ENCODE results near the gene KYNU.
"Not testable (repeated sequence)": the region's sequence is repeated elsewhere in the genome, so short reads cannot be mapped to it uniquely, and the experiment has no call there.

KYNU gene

DNA sequence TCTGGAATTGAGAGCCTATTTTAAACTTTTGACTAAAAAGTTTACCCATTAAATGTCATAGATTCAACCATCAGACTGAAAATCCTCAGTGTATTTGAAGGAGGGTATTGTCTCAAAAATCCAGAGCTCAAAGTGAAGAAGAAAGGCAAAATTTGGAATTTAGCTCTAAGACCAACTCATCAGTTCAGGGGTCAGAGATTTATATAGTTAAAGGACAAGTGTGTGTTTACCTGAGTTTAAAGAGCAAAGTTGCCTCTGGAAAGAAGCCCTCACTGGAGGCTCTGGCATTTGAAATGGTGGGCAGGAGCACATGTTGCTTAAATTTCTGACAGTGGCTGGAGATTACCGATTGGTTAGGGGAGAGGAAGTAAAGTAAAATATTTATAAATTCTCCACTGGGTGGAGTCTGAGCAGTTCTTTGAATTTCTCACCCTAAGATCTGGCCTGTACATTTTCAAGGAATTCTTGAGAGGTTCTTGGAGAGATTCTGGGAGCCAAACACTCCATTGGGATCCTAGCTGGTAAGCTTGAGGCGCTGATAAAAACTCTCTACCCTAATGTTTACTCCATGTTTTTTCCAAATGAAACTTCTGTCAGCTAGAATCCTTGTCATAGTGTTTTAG, at the start of gene KYNU:
Gene KYNU, plus strand, starts transcription at position 449 of the 623 bp plus-strand sequence. CDS start 7,704 bp downstream, outside the sequence.
- DNase-seq = no peak

DNA sequence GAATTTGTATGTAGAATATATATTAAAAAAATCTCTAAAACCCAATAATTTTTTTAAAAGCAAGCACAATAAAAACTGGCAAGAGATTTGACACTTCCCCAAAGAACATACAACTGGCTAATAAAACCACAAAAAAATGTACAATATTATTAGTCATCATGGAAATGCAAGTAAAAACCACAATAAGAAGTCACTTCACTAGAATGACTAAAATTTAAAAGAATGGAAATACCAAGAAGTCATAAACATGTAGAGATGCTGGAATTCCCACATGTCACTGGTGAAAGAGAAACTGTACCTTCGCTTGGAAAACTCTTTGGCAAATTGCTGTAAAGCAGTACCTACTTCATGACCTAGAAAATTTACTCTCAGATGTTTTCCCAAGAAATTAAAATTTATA, 43.4 kb upstream of the KYNU start:
- DNase-seq = no peak

DNA sequence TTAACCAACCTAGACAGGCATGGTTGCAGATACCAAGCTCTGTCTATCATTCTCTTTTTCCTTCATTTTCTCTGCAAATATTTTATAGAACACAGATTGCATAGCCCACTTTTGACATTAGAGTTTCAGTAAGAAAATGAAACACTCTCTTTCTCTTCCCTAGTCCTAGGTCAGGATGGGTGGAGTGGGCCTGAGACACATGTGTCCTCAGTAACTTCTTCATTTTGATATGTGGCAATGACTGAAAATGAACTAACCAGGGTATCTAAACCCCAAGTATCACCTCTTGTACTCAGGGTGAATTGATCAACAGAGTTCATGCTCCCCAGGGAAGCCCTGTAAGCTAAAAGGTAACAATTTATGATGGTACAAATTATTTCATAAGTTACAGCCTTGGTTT, 37.0 kb upstream of the KYNU start:
- DNase-seq = no peak

DNA sequence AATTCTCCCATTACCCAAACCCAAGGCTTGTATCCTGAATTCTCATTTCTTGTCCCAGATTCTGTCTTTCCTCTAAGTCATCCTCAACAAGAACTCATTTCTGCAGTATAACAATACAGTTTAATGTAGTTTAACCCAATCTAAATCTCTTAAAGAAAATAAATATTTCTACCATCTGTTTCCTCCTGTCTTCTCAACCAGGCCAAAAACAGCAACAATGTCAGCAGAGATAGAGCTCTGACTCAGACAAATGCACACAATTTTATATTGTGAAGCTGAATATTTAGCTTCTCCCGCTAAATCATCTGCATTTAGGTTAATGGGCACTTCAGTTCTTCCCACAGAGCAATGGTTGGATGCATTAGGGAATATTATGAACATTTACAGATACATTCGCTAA, 35.7 kb upstream of the KYNU start:
- no peak for DNase-seq

DNA sequence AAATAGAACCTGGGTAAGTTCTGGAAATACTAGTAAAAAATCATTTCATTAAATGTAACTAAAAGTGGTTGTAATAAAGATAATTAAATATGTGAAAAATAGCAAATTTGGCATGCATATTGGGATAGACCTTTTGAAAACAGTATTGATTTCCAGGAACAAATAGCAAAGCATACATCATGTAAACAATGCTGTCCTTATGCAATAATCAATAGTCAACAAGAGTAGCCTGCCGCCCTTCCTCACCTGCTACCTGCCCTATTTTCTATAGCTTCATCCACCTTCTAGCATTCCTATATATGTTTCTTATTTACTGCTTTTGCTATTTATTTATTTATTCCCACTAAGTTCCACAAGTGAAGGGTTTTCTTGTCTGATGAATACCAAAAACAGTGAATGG, 35.1 kb upstream of the KYNU start:
- DNase-seq = no peak

DNA sequence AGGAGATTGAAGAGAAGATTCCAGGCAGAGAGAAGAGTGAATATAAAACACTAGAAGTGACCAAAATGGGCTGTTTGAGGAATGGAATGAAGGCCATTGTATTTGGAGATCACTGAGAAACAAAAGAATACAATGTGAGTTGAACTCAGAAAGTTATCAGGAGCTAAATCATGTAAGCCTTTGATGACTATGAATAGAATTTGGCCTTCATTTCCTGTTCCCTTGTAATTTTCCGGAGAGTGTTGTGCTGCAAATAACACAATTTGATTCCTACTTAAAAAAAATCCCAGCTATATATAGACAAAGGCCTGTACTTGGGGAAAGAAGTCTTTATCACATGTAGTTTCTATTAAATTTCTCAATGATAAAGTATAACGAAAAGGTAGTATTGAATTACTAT, 33.7 kb upstream of the KYNU start:
- DNase-seq = no peak

DNA sequence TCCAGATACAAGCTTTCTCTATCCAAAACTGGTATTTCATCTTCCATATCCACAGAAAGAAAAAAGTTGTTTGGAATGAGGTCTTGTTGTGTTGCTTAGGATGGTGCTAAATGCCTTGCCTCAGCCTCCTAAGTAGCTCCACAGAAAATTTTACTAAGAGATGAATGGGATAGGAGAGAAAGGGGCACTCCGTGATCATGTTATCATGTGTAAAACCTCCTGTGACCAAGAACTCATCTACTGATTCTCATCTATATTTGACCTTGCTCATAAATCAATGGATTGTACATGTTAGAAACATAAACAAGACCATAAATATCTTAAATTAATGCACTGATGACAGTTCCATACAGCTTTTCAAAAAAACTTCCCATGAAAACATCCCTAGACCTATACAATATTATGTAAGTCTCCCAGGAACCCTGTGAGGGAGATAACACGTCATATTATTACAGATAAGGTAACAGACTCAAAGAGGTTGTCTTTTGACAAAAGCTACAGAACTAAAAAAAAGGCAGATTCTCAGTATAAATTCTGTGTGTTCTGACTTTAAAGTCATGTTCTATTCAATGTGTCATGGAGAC, 29.3 kb upstream of the KYNU start:
- no peak for DNase-seq

DNA sequence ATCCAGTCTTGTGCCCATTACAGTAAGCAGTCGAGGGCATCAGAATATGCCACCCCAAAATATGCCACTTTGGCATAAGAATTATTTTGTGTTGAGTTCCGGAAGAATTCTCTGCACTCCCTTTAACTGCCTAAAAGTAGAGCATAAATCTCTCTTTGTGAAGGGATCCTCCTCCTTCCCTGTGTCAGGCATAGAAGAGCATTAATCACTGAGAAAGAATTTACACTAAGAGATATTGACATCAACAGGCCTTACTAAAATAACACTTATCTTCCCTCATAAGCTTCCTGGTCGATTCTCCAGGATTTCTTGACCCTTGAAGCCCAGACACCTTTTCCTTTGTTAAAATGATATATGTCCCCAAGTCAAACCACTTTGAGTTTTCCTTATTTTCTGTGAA, 27.6 kb upstream of the KYNU start:
- DNase-seq = no peak

DNA sequence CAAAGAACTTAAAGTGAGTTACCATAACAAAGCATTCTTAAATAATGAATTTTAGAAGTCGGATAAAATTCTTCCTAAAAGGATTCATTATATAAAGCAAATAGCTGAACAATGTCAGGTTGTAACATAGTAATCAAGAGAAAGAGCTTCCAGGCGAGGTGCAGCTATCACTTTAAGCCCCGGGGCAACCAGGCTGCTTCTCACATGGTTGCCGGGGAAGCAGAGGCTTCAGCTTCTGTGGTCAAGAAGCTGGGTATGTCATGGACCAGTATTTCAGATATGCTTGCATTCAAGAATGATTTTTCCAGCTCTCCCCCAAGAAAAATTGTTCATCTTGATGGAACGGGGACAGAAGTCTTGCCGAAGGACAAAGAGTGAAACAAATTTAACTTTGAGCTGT, 23.6 kb upstream of the KYNU start:
- no peak for DNase-seq

DNA sequence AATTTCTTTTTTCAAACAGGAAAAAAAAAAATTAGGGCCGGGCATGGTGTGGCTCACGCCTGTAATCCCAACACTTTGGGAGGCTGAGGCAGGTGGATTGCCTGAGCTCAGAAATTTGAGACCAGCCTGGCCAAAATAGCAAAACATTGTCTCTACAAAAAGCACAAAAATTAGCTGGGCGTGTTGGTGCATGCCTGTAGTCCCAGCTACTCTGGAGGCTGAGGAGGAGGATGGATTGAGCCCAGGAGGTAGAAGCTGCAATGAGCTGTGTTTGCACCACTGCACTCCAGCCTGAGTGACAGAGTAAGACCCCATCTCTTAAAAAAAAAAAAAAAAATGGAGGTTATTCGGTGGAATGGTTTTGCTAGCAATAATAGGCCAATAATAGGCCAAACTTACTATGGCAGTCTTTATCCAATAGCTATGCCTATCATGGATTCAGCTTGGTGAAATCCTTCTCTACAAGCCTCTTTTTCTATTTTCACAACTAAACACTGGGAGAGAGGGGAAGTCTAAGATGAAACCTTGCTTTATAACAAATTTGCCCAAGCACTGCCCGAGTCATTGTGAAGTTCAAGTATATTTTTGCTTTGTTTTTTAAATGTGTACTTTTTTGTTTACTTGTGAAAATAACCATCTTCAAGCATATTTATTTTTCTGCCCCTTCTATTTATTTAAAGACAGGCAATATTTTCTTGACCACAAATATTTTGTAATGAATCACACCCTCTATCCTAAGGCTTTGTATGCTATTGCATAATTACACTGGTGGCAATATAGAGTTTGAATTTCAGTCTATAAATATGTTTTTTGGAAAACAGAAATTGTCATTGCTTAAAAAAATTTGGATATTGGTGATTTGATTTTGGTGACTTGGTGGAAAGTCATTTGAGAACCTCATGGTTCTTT, 20.0 kb upstream of the KYNU start:
- no peak for DNase-seq

DNA sequence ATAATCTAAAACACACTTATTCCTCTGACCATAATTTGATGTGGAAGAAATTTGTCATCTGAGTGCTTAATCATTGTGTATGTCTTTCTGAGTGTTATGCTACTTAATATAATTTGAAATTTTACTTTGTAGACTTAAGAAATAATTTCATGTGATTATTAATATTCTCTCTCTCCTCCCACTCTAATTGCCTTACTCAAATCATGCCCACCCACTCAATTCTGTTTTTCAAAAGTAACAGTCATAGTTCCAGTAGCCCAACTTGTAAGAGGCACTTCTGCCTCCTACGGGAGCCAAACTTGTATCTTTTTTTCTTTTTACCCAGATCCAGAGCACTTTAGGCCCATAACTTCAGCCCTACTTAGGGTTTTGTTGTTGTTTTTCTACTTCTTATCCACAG, 18.5 kb upstream of the KYNU start:
- DNase-seq = no peak

DNA sequence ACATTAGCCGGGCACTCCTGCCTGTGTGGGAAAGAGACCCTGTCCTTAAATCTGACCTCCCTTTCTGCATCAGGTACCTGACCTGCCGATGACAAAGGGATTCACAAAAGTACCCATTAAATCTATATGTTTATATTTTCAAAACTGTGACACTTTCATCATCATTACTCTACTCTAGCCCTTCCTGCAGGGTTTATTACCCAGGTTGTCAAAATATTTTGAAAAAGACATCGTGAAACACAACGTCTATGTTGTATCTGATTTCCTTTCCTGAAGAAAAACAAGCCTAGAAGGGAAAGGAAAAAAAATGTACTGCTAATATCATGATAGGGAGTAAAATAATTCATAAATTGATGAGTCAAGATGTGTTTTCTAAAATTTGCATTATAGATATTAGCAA, 15.2 kb upstream of the KYNU start:
- DNase-seq = no peak

DNA sequence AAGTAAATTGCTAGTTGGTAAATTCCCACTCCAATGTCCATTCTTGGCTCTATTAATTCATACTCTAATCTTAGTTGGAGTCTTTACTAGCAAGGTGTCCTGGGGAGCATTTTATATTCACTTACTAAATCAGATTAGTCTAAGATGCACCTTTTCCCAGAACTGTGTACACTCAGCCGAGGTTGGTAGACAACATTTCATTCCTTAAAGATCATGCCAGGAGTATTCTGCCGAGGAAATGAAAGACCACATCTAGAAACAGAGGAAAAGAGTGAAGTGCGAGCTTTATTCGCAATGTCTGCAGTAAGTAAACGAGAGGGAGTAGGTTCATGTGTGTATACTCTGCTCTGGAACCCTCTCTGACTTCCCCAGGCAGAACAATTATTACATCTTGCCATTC, 14.6 kb upstream of the KYNU start:
- no peak for DNase-seq

DNA sequence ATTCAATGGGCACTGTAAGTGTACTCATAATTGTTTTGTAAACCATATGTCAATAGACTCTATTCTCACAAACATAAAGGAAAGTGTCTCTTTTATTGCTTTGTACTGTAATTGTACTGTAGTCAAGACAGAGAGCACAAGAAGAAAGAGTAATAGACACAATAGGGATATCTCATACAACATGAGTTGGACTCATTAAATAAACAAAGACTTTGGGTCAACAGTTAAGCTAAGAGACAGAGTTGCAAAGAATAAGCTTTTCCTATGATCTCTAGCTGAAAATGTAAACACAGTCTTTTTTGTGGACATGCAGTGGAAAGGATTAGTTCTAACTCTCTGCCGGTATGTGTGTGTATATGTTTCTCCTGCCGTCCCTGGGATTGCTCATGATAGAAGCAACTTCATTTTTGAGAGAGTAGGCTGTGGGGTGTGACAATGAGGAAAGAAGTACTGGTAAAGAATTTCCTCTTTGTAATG, 13.9 kb upstream of the KYNU start:
- no peak for DNase-seq

DNA sequence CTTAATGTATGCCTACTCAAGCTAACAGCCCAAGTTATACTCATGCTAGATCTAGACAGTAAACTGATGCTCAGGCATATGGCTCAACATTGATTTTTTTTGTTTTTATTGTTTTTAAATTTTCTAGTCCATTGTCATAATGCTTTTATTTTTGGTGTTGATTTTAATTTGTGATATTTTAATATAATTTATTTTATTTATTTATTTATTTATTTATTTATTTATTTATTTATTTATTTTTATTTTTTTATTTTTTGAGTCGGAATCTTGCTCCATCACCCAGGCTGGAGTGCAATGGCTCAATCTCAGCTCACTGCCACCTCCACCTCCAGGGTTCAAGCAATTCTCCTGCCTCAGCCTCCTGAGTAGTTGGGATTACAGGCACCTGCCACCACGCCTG, 12.9 kb upstream of the KYNU start:
- DNase-seq = not testable (repeated sequence)

DNA sequence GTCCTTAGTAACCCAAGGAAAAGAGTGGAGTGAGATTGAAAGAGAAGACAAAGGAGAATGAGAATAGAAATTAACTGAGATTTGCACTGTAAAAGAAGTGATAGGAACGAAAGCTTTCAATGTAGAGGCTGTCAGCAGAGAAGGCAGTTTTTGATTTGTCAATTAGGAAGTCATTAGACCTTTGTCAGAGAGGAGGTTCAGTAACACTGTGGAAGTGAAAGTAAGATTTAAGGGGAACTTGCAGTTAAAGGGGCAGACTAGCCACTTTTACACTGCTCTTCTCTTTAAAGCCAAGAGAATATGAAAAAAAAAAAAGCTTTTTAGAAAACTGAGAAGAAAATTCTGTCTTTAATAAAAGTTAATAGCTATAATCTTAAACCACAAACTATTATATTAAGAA, 11.5 kb upstream of the KYNU start:
- no peak for DNase-seq

DNA sequence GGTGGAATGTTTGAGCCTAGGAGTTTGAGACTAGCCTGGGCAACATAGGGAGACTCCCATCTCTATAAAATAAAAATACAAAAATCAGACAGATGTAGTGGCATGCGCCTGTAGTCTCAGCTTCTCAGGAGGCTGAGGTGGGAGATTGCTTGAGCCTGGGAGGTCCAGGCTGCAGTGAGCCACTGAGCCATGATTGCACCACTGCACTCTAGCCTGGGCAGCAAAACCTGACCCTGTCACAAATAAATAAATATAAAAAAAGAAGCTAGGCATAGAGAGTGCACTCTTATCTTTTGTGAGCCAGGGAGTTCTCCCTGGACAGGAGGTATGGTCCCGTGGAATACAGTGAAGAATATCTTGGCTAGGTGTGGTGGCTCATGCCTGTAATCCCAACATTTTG, 11.0 kb upstream of the KYNU start:
- DNase-seq = no peak

DNA sequence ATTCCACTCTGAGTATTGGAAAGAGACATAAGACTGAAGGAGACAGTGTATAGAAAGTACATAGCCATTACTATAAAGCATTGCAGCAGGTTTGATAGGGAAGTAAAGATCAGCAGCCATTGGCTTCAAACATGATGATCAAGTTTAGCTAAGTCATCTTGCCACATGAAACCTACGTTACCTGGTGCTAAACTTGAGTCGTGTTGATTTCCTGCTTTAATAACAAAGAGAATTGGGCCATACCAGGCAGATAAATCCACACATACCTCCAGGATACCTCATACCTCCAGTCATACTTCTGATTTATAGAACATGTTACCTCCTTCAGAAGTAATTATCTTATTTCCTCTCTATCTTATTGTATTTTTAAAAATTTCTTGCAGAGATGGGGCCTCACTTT, 10.3 kb upstream of the KYNU start:
- DNase-seq = no peak

DNA sequence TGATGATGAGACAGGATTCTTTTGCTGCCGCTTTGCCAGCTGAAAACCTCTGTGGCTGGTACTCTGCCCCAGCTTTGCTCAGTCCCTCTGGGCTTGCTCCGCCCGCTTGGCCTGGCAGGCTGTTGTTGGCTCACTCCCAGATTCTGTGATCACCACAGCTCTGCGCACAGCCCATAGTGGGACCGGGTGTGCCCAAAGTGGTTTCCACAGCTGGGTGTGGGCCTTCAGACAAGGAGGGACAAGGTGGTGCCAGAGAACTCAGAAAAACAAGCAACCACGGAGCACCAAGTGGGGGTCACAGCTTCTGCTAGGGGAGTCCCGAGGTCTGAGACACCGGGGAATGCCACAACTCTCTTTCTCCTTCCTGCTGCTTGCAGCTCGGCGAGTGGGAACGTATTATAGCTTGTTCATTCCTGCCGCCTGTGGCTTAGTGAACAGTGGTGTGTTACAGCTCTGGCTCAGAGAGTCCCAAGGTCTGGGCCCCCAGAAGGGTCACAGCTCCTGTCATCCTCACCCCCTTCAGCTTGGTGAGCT, 9.2 kb upstream of the KYNU start:
- no peak for DNase-seq

DNA sequence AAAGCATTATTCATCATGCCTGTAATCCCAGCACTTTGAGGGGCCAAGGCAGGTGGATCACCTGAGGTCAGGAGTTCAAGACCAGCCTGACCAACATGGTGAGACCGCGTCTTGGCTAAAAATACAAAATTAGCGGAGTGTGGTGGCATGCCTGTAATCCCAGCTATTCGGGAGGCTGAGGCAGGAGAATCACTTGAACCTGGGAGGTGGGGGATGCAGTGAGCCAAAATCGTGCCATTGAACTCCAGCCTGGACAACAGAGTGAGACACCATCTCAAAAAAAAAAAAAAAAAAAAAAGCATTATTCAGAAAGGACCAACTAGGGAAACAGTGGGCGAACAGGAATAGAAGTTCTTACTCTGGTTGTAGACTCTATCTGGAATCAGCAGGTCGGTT, 8.4 kb upstream of the KYNU start:
- not testable (repeated sequence) for DNase-seq

DNA sequence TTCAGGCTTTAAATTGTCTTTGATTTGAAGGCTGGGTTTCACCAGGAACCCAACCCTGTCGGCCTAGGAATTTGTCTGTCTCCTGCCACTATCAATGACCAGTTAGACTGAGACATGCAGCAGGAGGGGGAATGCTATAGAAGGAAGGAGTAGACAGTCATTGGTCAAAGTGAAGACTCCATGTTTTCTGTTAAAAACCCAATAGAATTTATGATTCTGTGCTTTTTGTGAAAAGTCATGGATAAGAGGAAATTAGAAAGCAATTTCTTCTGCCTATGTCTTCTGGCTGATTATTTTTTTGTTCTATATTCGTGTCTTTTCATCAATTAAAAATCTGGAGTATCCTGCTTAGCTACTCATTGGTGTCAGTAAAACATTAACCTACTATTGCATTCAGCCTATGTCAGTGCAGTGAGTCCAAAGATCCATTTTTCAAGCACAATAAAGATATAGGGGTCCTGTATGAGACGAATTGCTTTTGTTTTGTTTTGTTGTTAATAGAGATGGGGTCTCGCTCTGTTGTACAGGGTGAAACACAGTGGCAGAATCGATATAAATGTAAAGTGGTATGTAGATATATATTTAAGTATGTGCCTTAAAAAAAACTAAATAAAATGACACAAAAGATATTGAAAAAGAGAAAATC, 7.9 kb upstream of the KYNU start:
- DNase-seq = no peak

DNA sequence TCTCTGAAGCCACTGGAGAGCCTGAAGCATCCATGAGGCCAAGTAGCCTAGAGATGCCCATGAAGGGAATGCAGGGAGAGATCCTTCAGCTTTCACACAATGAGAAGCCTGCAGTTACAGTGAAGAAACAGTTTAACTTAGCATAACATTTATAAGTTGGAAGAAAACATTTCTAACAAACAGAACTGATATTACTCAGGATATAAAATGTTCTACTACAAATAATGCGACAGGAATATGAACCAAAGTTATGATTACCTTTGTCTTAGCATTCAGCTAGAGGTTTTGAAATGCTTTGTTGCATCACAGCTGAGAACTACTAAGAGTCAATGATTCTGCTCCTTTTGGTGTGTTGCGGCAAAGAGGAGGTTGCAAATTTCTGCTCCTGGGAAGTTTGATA, 6.9 kb upstream of the KYNU start:
- DNase-seq = no peak

DNA sequence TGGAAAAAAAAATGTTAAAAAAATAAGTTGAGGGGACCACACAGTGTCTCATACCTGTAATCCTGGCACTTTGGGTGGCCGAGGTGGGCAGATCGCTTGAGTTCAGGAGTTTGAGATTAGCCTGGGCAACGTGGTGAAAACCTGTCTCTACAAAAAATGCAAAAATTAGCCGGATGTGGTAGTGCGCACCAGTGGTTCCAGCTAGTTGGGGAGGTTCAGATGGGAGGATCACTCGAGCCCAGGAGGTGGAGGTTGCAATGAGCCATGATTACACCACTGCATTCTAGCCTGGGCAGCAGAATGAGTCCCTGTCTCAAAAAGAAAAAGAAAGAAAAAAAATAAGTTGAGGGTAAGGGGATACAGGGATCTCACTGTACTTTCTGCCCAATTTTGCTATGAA, 6.1 kb upstream of the KYNU start:
- no peak for DNase-seq

Measured in GF-D8 (cell line).